ENCODE data around the gene TRERF1.

Gene TRERF1

GRCh38 chr6:42230345-42231321, 221.1 kb downstream of the TRERF1 start:
- TF ChIP-seq EZH2 (IDR thresholded peaks at IDR 0.05; ENCODE audit: borderline replicate concordance, low read length), result no peak
- peak; percentile 57 for TF ChIP-seq CTCF (IDR thresholded peaks at IDR 0.05; ENCODE audit: low read length)
- Histone ChIP-seq H2AFZ (ENCODE audit: low read length) (no peak overlapping the region), H3K36me3 (ENCODE audit: insufficient read depth, low read length) (no peaks in the 10 kb centered on the region), H3K9me2 (ENCODE audit: low read depth, low read length) (no peaks in the 10 kb centered on the region), H3K79me2 (ENCODE audit: insufficient read depth, low read length) (no peaks in the 10 kb centered on the region), H4K20me1 (ENCODE audit: insufficient read depth, low read length) (no peaks in the 10 kb centered on the region), H3K9me3 (ENCODE audit: low read length) (no peaks in the 10 kb centered on the region), H3K9ac (ENCODE audit: low read length) (no peak overlapping the region), H3F3A (ENCODE audit: insufficient read depth, low read length) (no peaks in the 10 kb centered on the region), H3K4me3 (ENCODE audit: low read depth, low read length, poor library complexity, severe bottlenecking) (no peak overlapping the region), H3K27me3 (ENCODE audit: insufficient read depth, low read length) (no peaks in the 10 kb centered on the region), H3K4me2 (ENCODE audit: low read length) (no peak overlapping the region), H3K27ac (ENCODE audit: low read depth, low read length, poor library complexity, severe bottlenecking) (no peak overlapping the region), H3K4me1 (ENCODE audit: insufficient read depth, low read length, severe bottlenecking) (no peaks in the 10 kb centered on the region)

GRCh38 chr6:42229506-42230119, 222.1 kb downstream of the TRERF1 start:
- H3K27ac ChIP-seq (ENCODE audit: low read depth, low read length, poor library complexity, severe bottlenecking), result no peak overlapping the region
- H4K20me1 ChIP-seq (ENCODE audit: insufficient read depth, low read length), result no peaks in the 10 kb centered on the region
- no peak overlapping the region for H3K9ac ChIP-seq (ENCODE audit: low read length)
- no peaks in the 10 kb centered on the region for H3K79me2 ChIP-seq (ENCODE audit: insufficient read depth, low read length)
- no peaks in the 10 kb centered on the region for H3K9me2 ChIP-seq (ENCODE audit: low read depth, low read length)
- no peaks in the 10 kb centered on the region for H3K4me1 ChIP-seq (ENCODE audit: insufficient read depth, low read length, severe bottlenecking)
- no peaks in the 10 kb centered on the region for H3K9me3 ChIP-seq (ENCODE audit: low read length)
- no peaks in the 10 kb centered on the region for H3K36me3 ChIP-seq (ENCODE audit: insufficient read depth, low read length)
- H2AFZ ChIP-seq (ENCODE audit: low read length), result no peak overlapping the region
- TF ChIP-seq EZH2 (IDR thresholded peaks at IDR 0.05; ENCODE audit: borderline replicate concordance, low read length) (no peak), CTCF (IDR thresholded peaks at IDR 0.05; ENCODE audit: low read length) (no peak)
- 0 out of 2 replicates have a peak, but pooled peaks cover under 1% of the 10 kb centered on the region for H3K27me3 ChIP-seq (ENCODE audit: insufficient read depth, low read length)
- no peaks in the 10 kb centered on the region for H3F3A ChIP-seq (ENCODE audit: insufficient read depth, low read length)
- no peak overlapping the region for H3K4me2 ChIP-seq (ENCODE audit: low read length)
- no peak overlapping the region for H3K4me3 ChIP-seq (ENCODE audit: low read depth, low read length, poor library complexity, severe bottlenecking)

GRCh38 chr6:42228305-42228704, 223.4 kb downstream of the TRERF1 start:
- H3K9me2 ChIP-seq (ENCODE audit: low read depth, low read length), result no peaks in the 10 kb centered on the region
- no peak overlapping the region for H3K4me2 ChIP-seq (ENCODE audit: low read length)
- H3K27me3 ChIP-seq (ENCODE audit: insufficient read depth, low read length), result 0 out of 2 replicates have a peak, but pooled peaks cover 4% of the 10 kb centered on the region
- H3K36me3 ChIP-seq (ENCODE audit: insufficient read depth, low read length), result no peaks in the 10 kb centered on the region
- no peak overlapping the region for H3K4me3 ChIP-seq (ENCODE audit: low read depth, low read length, poor library complexity, severe bottlenecking)
- H3K27ac ChIP-seq (ENCODE audit: low read depth, low read length, poor library complexity, severe bottlenecking), result no peak overlapping the region
- no peak overlapping the region for H2AFZ ChIP-seq (ENCODE audit: low read length)
- no peaks in the 10 kb centered on the region for H3K9me3 ChIP-seq (ENCODE audit: low read length)
- H3K4me1 ChIP-seq (ENCODE audit: insufficient read depth, low read length, severe bottlenecking), result no peaks in the 10 kb centered on the region
- TF ChIP-seq CTCF (IDR thresholded peaks at IDR 0.05; ENCODE audit: low read length), result no peak
- TF ChIP-seq EZH2 (IDR thresholded peaks at IDR 0.05; ENCODE audit: borderline replicate concordance, low read length), result no peak
- H3F3A ChIP-seq (ENCODE audit: insufficient read depth, low read length), result no peaks in the 10 kb centered on the region
- H4K20me1 ChIP-seq (ENCODE audit: insufficient read depth, low read length), result no peaks in the 10 kb centered on the region
- no peaks in the 10 kb centered on the region for H3K79me2 ChIP-seq (ENCODE audit: insufficient read depth, low read length)
- no peak overlapping the region for H3K9ac ChIP-seq (ENCODE audit: low read length)

Data from OCI-LY1 (cell line).